ENCODE data around the gene ASB2.

The ASB2 gene

GRCh38 chr14:93944348-93945069 is 31.9 kb downstream of the ASB2 start:
- Histone ChIP-seq H3K27ac (ENCODE audit: low read length) (no peak overlapping the region), H2AFZ (ENCODE audit: low read depth, low read length) (no peak overlapping the region), H3K36me3 (ENCODE audit: insufficient read depth, low read length) (no peaks in the 10 kb centered on the region), H3K9ac (ENCODE audit: low read depth, low read length) (no peak overlapping the region), H3K9me3 (ENCODE audit: insufficient read depth, low read length, severe bottlenecking) (no peaks in the 10 kb centered on the region), H3K27me3 (ENCODE audit: insufficient read depth, low read length, poor library complexity) (peaks cover 15% of the 10 kb centered on the region), H3K4me3 (ENCODE audit: low read depth in 1 of 2, low read length in 2 of 2) (no peak overlapping the region), H3K4me2 (ENCODE audit: insufficient read depth, low read length) (no peak overlapping the region), H4K20me1 (ENCODE audit: insufficient read depth, low read length) (no peaks in the 10 kb centered on the region), H3K4me1 (ENCODE audit: insufficient read depth, low read length) (no peaks in the 10 kb centered on the region), H3K79me2 (ENCODE audit: insufficient read depth, low read length) (no peaks in the 10 kb centered on the region)
- ATAC-seq (ENCODE audit: insufficient read depth, low read depth) (no peak), DNase-seq (no peak)
- TF ChIP-seq CTCF (IDR thresholded peaks at IDR 0.05; ENCODE audit: borderline replicate concordance, extremely low read depth, low read length, poor library complexity, severe bottlenecking) (no peak), EZH2 (IDR thresholded peaks at IDR 0.05; ENCODE audit: borderline replicate concordance, low read depth, low read length, severe bottlenecking) (no peak)

GRCh38 chr14:93943930-93944329 is 32.4 kb downstream of the ASB2 start:
- no peak overlapping the region for H3K9ac ChIP-seq (ENCODE audit: low read depth, low read length)
- no peaks in the 10 kb centered on the region for H3K36me3 ChIP-seq (ENCODE audit: insufficient read depth, low read length)
- H3K27me3 ChIP-seq (ENCODE audit: insufficient read depth, low read length, poor library complexity): peaks cover 15% of the 10 kb centered on the region
- ATAC-seq (ENCODE audit: insufficient read depth, low read depth): no peak
- H3K9me3 ChIP-seq (ENCODE audit: insufficient read depth, low read length, severe bottlenecking): no peaks in the 10 kb centered on the region
- H3K4me3 ChIP-seq (ENCODE audit: low read depth in 1 of 2, low read length in 2 of 2): no peak overlapping the region
- TF ChIP-seq CTCF (IDR thresholded peaks at IDR 0.05; ENCODE audit: borderline replicate concordance, extremely low read depth, low read length, poor library complexity, severe bottlenecking) (no peak), EZH2 (IDR thresholded peaks at IDR 0.05; ENCODE audit: borderline replicate concordance, low read depth, low read length, severe bottlenecking) (no peak)
- H3K4me1 ChIP-seq (ENCODE audit: insufficient read depth, low read length): no peaks in the 10 kb centered on the region
- DNase-seq: no peak
- H4K20me1 ChIP-seq (ENCODE audit: insufficient read depth, low read length): no peaks in the 10 kb centered on the region; the same call in 1 of the 2 replicates
- H2AFZ ChIP-seq (ENCODE audit: low read depth, low read length): no peak overlapping the region
- no peak overlapping the region for H3K4me2 ChIP-seq (ENCODE audit: insufficient read depth, low read length)
- no peak overlapping the region for H3K27ac ChIP-seq (ENCODE audit: low read length)
- H3K79me2 ChIP-seq (ENCODE audit: insufficient read depth, low read length): no peaks in the 10 kb centered on the region

- no peaks in the 10 kb centered on the region for H3K4me1 ChIP-seq (ENCODE audit: insufficient read depth, low read length)
- ATAC-seq (ENCODE audit: insufficient read depth, low read depth): no peak
- TF ChIP-seq EZH2 (IDR thresholded peaks at IDR 0.05; ENCODE audit: borderline replicate concordance, low read depth, low read length, severe bottlenecking): no peak
- no peak for TF ChIP-seq CTCF (IDR thresholded peaks at IDR 0.05; ENCODE audit: borderline replicate concordance, extremely low read depth, low read length, poor library complexity, severe bottlenecking)
These were observed 33.3 kb downstream of the ASB2 start for GRCh38 chr14:93943052-93943451.

More at GRCh38 chr14:93943052-93943451, 33.3 kb downstream of the ASB2 start:
- Histone ChIP-seq H4K20me1 (ENCODE audit: insufficient read depth, low read length) (no peaks in the 10 kb centered on the region; the same call in 1 of the 2 replicates), H3K79me2 (ENCODE audit: insufficient read depth, low read length) (no peaks in the 10 kb centered on the region), H3K36me3 (ENCODE audit: insufficient read depth, low read length) (no peaks in the 10 kb centered on the region), H3K4me3 (ENCODE audit: low read depth in 1 of 2, low read length in 2 of 2) (no peak overlapping the region), H3K27ac (ENCODE audit: low read length) (no peak overlapping the region), H3K4me2 (ENCODE audit: insufficient read depth, low read length) (no peak overlapping the region), H3K9ac (ENCODE audit: low read depth, low read length) (no peak overlapping the region), H3K9me3 (ENCODE audit: insufficient read depth, low read length, severe bottlenecking) (no peaks in the 10 kb centered on the region), H3K27me3 (ENCODE audit: insufficient read depth, low read length, poor library complexity) (peaks cover 15% of the 10 kb centered on the region), H2AFZ (ENCODE audit: low read depth, low read length) (no peak overlapping the region)
- DNase-seq: no peak

Measured in DND-41 (cell line).